H1 (cell line): Measurements from ENCODE around the gene PAWR. TPM values are rescaled to one million over a fixed set of nuclear protein-coding genes. Genes with fewer than 3 reads are reported as not detected.

Source experiments
- BACH1 ChIP-seq: IDR thresholded peaks from 2 replicates; pipeline ENCODE4 v1.6.1; 2012; ENCODE audit warnings: low read length, improper control_type of control experiment
- GABPA ChIP-seq: IDR thresholded peaks from 2 replicates; pipeline ENCODE4 v1.6.1; 2011; ENCODE audit warnings: mild to moderate bottlenecking, low read length, moderate library complexity, borderline replicate concordance; ENCODE audit not compliant: insufficient read depth
- JUN ChIP-seq: IDR thresholded peaks from 2 replicates; pipeline ENCODE4 v1.6.1; 2011; ENCODE audit warnings: low read depth, mild to moderate bottlenecking, improper control_type of control experiment, low read length
- KDM5A ChIP-seq: fragments of 200-600 bp; IDR thresholded peaks from 2 replicates; pipeline ENCODE4 v1.7.1; 2012; ENCODE audit warnings: mild to moderate bottlenecking, low read length, inconsistent platforms, mixed read lengths
- MAX ChIP-seq: IDR thresholded peaks from 2 replicates; pipeline ENCODE4 v1.6.1; 2012; ENCODE audit warnings: inconsistent platforms
- POLR2A ChIP-seq, 2 experiments: IDR thresholded peaks; 1 replicate in 1 of 2; 2 replicates in 1 of 2; pipeline ENCODE4 v1.6.1; 2011; ENCODE audit warnings: low read depth in 2 of 2, low read length in 2 of 2, mild to moderate bottlenecking in 2 of 2; ENCODE audit errors: control extremely low read depth in 1 of 2
- TAF7 ChIP-seq: optimal IDR thresholded peaks from 2 replicates; pipeline ENCODE3; 2011; ENCODE audit warnings: low read depth, mild to moderate bottlenecking, inconsistent platforms, low read length, moderate library complexity, borderline replicate concordance
- polyA plus RNA-seq, 7 experiments: library from polyadenylated mRNA; depleted of rRNA in 3 of 7; stranded (reverse) in 5 of 7; unstranded in 2 of 7; fragments of >200 nt in 5 of 7; fragments of 200-250 nt in 2 of 7; gene quantifications; 1 replicate in 5 of 7; 2 replicates in 1 of 7; 4 replicates in 1 of 7; pipeline versions ENCODE4 v1.2.1 to v1.2.3, GENCODE V29; 2011 to 2013; ENCODE audit warnings: missing spikeins in 2 of 7, mixed read lengths in 2 of 7
- total RNA-seq: library from RNA; stranded (reverse); fragmentation: NEBNext Ultra II Directional; extraction: Animal tissue kit (Norgen Biotek cat#: 25700); gene quantifications from 2 replicates; pipeline ENCODE4 v1.2.1, GENCODE V29; 2021

PAWR gene
- total and polyA plus RNA-seq, 2 of the 8 experiments (the other 6 are each of a cell fraction or from before 2014, with no cell fraction given) = 28.3 to 327 TPM

GRCh38 chr12:79547044-79547734 lies 143.6 kb downstream of the PAWR start (continued):
- peak; percentile 92 for TF ChIP-seq MAX
- TF ChIP-seq KDM5A = no peak
- TF ChIP-seq GABPA = no peak
- TF ChIP-seq JUN = peak; percentile 99
- no peak for TF ChIP-seq BACH1
- TF ChIP-seq POLR2A (IDR thresholded peaks at IDR 0.05; ENCODE audit: control extremely low read depth in 1 of 2, low read depth in 2 of 2, low read length in 2 of 2) = peak in 1 of 2 experiments; percentile 32; a peak in 1 of 3 replicates
- TF ChIP-seq TAF7 = peak; percentile 64
- TF ChIP-seq, all 59 proteins: peak for 29
